HCT116 (cell line): Measurements from ENCODE around the gene EPG5. TPM values are rescaled to one million over a fixed set of nuclear protein-coding genes. Genes with fewer than 3 reads are reported as not detected.
"Not testable (repeated sequence)": the region's sequence is repeated elsewhere in the genome, so short reads cannot be mapped to it uniquely, and the experiment has no call there.

Experiments used
- ATAC-seq: fragments of 200-7000 bp; cut with Tn5 transposase; 2 replicates; pipeline ENCODE4 v1.9.1; 2020; ENCODE audit warnings: mild to moderate bottlenecking, moderate library complexity
- BruUV-seq: library from RNA; stranded (reverse); fragments of 400-500 nt; replicated peaks from 2 replicates; lab custom pipeline; 2021; lab: Mats Ljungman, UMichigan
- CTCF ChIA-PET: fragments of 300-600 bp; sonication (Branson Sonifier 250); formaldehyde crosslinking; loops from one replicate; lab custom pipeline; 2021; ENCODE audit warnings: antibody characterized with exemption; lab: Charles Lee
- POLR2A ChIA-PET: fragments of 300-600, 350-600 bp; sonication (Branson Sonifier 250); formaldehyde crosslinking; loops from one replicate; lab custom pipeline; 2021; ENCODE audit warnings: antibody characterized with exemption; lab: Charles Lee
- RAD21 ChIA-PET, 2 experiments: fragments of 300-600 bp; sonication (Branson Sonifier 250); formaldehyde crosslinking; loops; one replicate each; lab custom pipeline; 2023; ENCODE audit warnings: low total read pairs in 2 of 2; ENCODE audit not compliant: uncharacterized antibody in 2 of 2, unreplicated experiment in 2 of 2, low non-redundant PET in 1 of 2; lab: Charles Lee
- DNase-seq: peaks from one replicate; pipeline ENCODE4 v3.0.0-alpha.2; 2010; ENCODE audit warnings: low read depth, low spot score
- H2AFZ ChIP-seq: fragments of 200-600 bp; shearing (Covaris generic), sonication (generic); 2 replicates; pipeline ENCODE4 v1.6.1; 2017; ENCODE audit warnings: low read depth, mixed run types, mixed read lengths, antibody characterized with exemption, low read length; ENCODE audit not compliant: poor library complexity, severe bottlenecking
- H3K27ac ChIP-seq: 2 replicates; pipeline ENCODE4 v1.5.1; 2012; ENCODE audit warnings: low read depth, low read length
- H3K27me3 ChIP-seq: fragments of 200-600 bp; sonication (generic); 2 replicates; pipeline ENCODE4 v1.6.1; 2016; ENCODE audit warnings: mixed run types, low read length, mixed read lengths; ENCODE audit not compliant: insufficient read depth
- H3K36me3 ChIP-seq, 2 experiments: fragments of 200-500 bp in 1 of 2; fragments of 200-600 bp in 1 of 2; sonication (Bioruptor generic) in 1 of 2; sonication (generic) in 1 of 2; 2 replicates each; pipeline versions ENCODE4 v1.5.1 to v1.6.1; 2014 to 2016; ENCODE audit warnings: low read length in 2 of 2, inconsistent platforms in 1 of 2, mixed read lengths in 1 of 2, mixed run types in 1 of 2; ENCODE audit not compliant: insufficient read depth in 2 of 2, control insufficient read depth in 1 of 2
- H3K4me1 ChIP-seq, 2 experiments: fragments of 200-600 bp in 1 of 2; sonication (generic) in 1 of 2; 2 replicates each; pipeline versions ENCODE4 v1.5.1 to v1.6.1; 2012 to 2017; ENCODE audit warnings: low read length in 2 of 2, inconsistent platforms in 1 of 2, mild to moderate bottlenecking in 1 of 2, mixed read lengths in 1 of 2, mixed run types in 1 of 2, moderate library complexity in 1 of 2; ENCODE audit not compliant: insufficient read depth in 2 of 2, control insufficient read depth in 1 of 2
- H3K4me2 ChIP-seq: fragments of 200-600 bp; sonication (generic); 2 replicates; pipeline ENCODE4 v1.6.1; 2017; ENCODE audit warnings: mixed run types, low read length, mixed read lengths
- H3K4me3 ChIP-seq, 2 experiments: fragments of 200-600 bp in 1 of 2; sonication (generic) in 1 of 2; replicated peaks in 1 of 2; 2 replicates each; pipeline ENCODE4 v1.5.1; 2011 to 2016; ENCODE audit warnings: low read length in 2 of 2, control low read depth in 1 of 2, low read depth in 1 of 2, mild to moderate bottlenecking in 1 of 2, mixed read lengths in 1 of 2, mixed run types in 1 of 2
- H3K79me2 ChIP-seq: fragments of 200-600 bp; sonication (generic); 2 replicates; pipeline ENCODE4 v1.6.1; 2017; ENCODE audit warnings: mild to moderate bottlenecking, mixed run types, low read length, moderate library complexity, mixed read lengths; ENCODE audit not compliant: insufficient read depth
- H3K9ac ChIP-seq: fragments of 200-600 bp; sonication (generic); 2 replicates; pipeline ENCODE4 v1.6.1; 2016; ENCODE audit warnings: low read length, mixed read lengths
- H3K9me2 ChIP-seq: fragments of 200-600 bp; sonication (generic), shearing (Covaris generic); 2 replicates; pipeline ENCODE4 v1.6.1; 2017; ENCODE audit warnings: mixed run types, mild to moderate bottlenecking, moderate library complexity; ENCODE audit not compliant: insufficient read depth
- H3K9me3 ChIP-seq, 2 experiments: fragments of 200-500 bp in 1 of 2; fragments of 200-600 bp in 1 of 2; sonication (Bioruptor generic) in 1 of 2; sonication (generic) in 1 of 2; 2 replicates each; pipeline ENCODE4 v1.6.1; 2014 to 2017; ENCODE audit warnings: low read length in 2 of 2, mixed read lengths in 2 of 2, inconsistent platforms in 1 of 2, low read depth in 1 of 2, mild to moderate bottlenecking in 1 of 2, mixed run types in 1 of 2, moderate library complexity in 1 of 2; ENCODE audit not compliant: control insufficient read depth in 1 of 2, insufficient read depth in 1 of 2
- H4K20me1 ChIP-seq: fragments of 200-600 bp; sonication (generic), shearing (Covaris generic); 2 replicates; pipeline ENCODE4 v1.6.1; 2017; ENCODE audit warnings: mixed run types, mild to moderate bottlenecking, moderate library complexity; ENCODE audit not compliant: insufficient read depth
- EZH2phosphoT487 ChIP-seq: fragments of 200-600 bp; IDR thresholded peaks from 2 replicates; pipeline ENCODE4 v1.6.1; 2018; ENCODE audit warnings: antibody characterized with exemption, borderline replicate concordance
- FOSL1 ChIP-seq: IDR thresholded peaks from 2 replicates; pipeline ENCODE4 v1.6.1; 2012; ENCODE audit warnings: low read depth
- JUND ChIP-seq: IDR thresholded peaks from 2 replicates; pipeline ENCODE4 v1.6.1; 2012
- SP1 ChIP-seq: IDR thresholded peaks from 2 replicates; pipeline ENCODE4 v1.6.1; 2012; ENCODE audit warnings: low read depth
- SRF ChIP-seq: IDR thresholded peaks from 2 replicates; pipeline ENCODE4 v1.6.1; 2012; ENCODE audit warnings: low read depth
- YY1 ChIP-seq: IDR thresholded peaks from 2 replicates; pipeline ENCODE4 v1.6.1; 2011; ENCODE audit warnings: low read length, low read depth, moderate library complexity, mild to moderate bottlenecking; ENCODE audit not compliant: insufficient replicate concordance; ENCODE audit errors: extremely low read depth
- ZBTB33 ChIP-seq: IDR thresholded peaks from 2 replicates; pipeline ENCODE4 v1.6.1; 2011; ENCODE audit warnings: mild to moderate bottlenecking, low read length, moderate library complexity; ENCODE audit not compliant: insufficient replicate concordance; ENCODE audit errors: extremely low read depth
- ZNF274 ChIP-seq: fragments of 200-500 bp; sonication (Bioruptor generic); IDR thresholded peaks from 2 replicates; pipeline ENCODE4 v1.6.1; 2014; ENCODE audit warnings: mild to moderate bottlenecking, low read depth, low read length, inconsistent platforms
- intact Hi-C: fragments of 100-400 bp; cut with micrococcal nuclease; formaldehyde crosslinking; loops from 2 replicates; pipeline ENCODE4 v1.10.0; 2022
- total RNA-seq: library from RNA; stranded (reverse); gene quantifications from one replicate; pipeline ENCODE4 v1.2.1, GENCODE V29; 2021; ENCODE audit not compliant: unreplicated experiment

The EPG5 gene
- total RNA-seq, 1 experiment from 2014 or later: 12.9 TPM

GRCh38 chr18:45993438-45993837, 26.3 kb upstream of the EPG5 start (continued):
- TF ChIP-seq ZBTB33: no peak
- TF ChIP-seq JUND: no peak
- TF ChIP-seq ZNF274: no peak
- TF ChIP-seq EZH2phosphoT487: no peak
- TF ChIP-seq SP1: no peak
- no peak for TF ChIP-seq SRF
- TF ChIP-seq FOSL1: no peak
- no peak for TF ChIP-seq YY1

- BruUV-seq, H3K9me2 ChIP-seq, H3K27me3 ChIP-seq, H4K20me1 ChIP-seq, DNase-seq, H3K9me3 ChIP-seq, H3K4me3 ChIP-seq, H3K4me2 ChIP-seq, CTCF ChIA-PET, H3K79me2 ChIP-seq, POLR2A ChIA-PET, intact Hi-C loops, ATAC-seq, H2AFZ ChIP-seq, RAD21 ChIA-PET, H3K9ac ChIP-seq, H3K27ac ChIP-seq, H3K36me3 ChIP-seq, H3K4me1 ChIP-seq: not testable (repeated sequence)
Measured at GRCh38 chr18:45992527-45992926, 25.4 kb upstream of the EPG5 start.
